HepG2 (cell line): ENCODE results near the gene PLK4. TPM values are rescaled to one million over a fixed set of nuclear protein-coding genes. Genes with fewer than 3 reads are reported as not detected.

Experiments used
- CAMTA2 ChIP-seq: sonication (generic); formaldehyde crosslinking; IDR thresholded peaks from 2 replicates; pipeline ENCODE4 v1.4.0; 2020; ENCODE audit warnings: mild to moderate bottlenecking, missing genetic modification reagents, borderline replicate concordance
- HOXA3 ChIP-seq: sonication (generic); formaldehyde crosslinking; IDR thresholded peaks from 2 replicates; pipeline ENCODE4 v1.5.0; 2020; ENCODE audit warnings: missing genetic modification reagents
- PRDM10 ChIP-seq: sonication (generic); formaldehyde crosslinking; IDR thresholded peaks from 2 replicates; pipeline ENCODE4 v1.4.0; 2020; ENCODE audit warnings: low read depth, missing genetic modification reagents
- polyA plus RNA-seq, 8 experiments: library from polyadenylated mRNA; depleted of rRNA in 3 of 8; stranded (reverse) in 7 of 8; unstranded in 1 of 8; fragments of >200 nt; fragmentation: Illumina TruSeq in 4 of 8; extraction: Trizol in 4 of 8; gene quantifications; 2 replicates each; pipeline versions ENCODE4 v1.2.1 to v1.2.3, GENCODE V29; 2011 to 2016; ENCODE audit warnings: low read depth in 4 of 8, missing spikeins in 1 of 8, mixed read lengths in 1 of 8; ENCODE audit not compliant: insufficient read depth in 1 of 8
- total RNA-seq, 5 experiments: library from RNA; depleted of rRNA; stranded (reverse); fragments of >200 nt; fragmentation: Illumina TruSeq; extraction: Trizol; gene quantifications; 2 replicates each; pipeline ENCODE4 v1.2.3, GENCODE V29; 2016; ENCODE audit warnings: low read depth in 1 of 5
- TF ChIP-seq, protein P1 (sequence below), 2 experiments: sonication (generic) in 1 of 2; formaldehyde crosslinking in 1 of 2; IDR thresholded peaks; 2 replicates each; pipeline versions ENCODE4 v1.6.1 to v1.9.0; 2014 to 2022; ENCODE audit warnings: antibody characterized with exemption in 1 of 2, borderline replicate concordance in 1 of 2, inconsistent platforms in 1 of 2, low read depth in 1 of 2, missing genetic modification reagents in 1 of 2

PLK4 gene
- total and polyA plus RNA-seq, 2 of the 13 experiments (the other 11 are each of a cell fraction or from before 2014, with no cell fraction given) = 22.4 to 46.1 TPM

- no peak for TF ChIP-seq PRDM10 (CRISPR knock-in tag)
- no peak for TF ChIP-seq HOXA3 (CRISPR knock-in tag)
- TF ChIP-seq, protein P1, sequence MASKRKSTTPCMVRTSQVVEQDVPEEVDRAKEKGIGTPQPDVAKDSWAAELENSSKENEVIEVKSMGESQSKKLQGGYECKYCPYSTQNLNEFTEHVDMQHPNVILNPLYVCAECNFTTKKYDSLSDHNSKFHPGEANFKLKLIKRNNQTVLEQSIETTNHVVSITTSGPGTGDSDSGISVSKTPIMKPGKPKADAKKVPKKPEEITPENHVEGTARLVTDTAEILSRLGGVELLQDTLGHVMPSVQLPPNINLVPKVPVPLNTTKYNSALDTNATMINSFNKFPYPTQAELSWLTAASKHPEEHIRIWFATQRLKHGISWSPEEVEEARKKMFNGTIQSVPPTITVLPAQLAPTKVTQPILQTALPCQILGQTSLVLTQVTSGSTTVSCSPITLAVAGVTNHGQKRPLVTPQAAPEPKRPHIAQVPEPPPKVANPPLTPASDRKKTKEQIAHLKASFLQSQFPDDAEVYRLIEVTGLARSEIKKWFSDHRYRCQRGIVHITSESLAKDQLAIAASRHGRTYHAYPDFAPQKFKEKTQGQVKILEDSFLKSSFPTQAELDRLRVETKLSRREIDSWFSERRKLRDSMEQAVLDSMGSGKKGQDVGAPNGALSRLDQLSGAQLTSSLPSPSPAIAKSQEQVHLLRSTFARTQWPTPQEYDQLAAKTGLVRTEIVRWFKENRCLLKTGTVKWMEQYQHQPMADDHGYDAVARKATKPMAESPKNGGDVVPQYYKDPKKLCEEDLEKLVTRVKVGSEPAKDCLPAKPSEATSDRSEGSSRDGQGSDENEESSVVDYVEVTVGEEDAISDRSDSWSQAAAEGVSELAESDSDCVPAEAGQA (IDR thresholded peaks at IDR 0.05; ENCODE audit: low read depth) = no peak
- TF ChIP-seq, protein P1 (CRISPR knock-in tag; IDR thresholded peaks at IDR 0.05; ENCODE audit: borderline replicate concordance) = no peak
- TF ChIP-seq CAMTA2 (CRISPR knock-in tag) = no peak
These were observed 39.8 kb downstream of the PLK4 start (continued) for GRCh38 chr4:127920521-127920920.
